Raji (cell line): Measurements from ENCODE around the gene DNAJC18.

Experiments used
- POLR2A ChIP-seq: IDR thresholded peaks from 2 replicates; pipeline ENCODE4 v1.6.1; 2011; ENCODE audit warnings: low read depth, low read length, control low read depth; ENCODE audit not compliant: insufficient read depth

The DNAJC18 gene

GRCh38 chr5:139439013-139439903 lies at the start of gene DNAJC18:
Gene DNAJC18 (minus strand): TSS chr5:139439525. CDS start chr5:139439445, 80 bp downstream.
- TF ChIP-seq POLR2A, result peak; percentile 76

- no peak for TF ChIP-seq POLR2A
Measured at GRCh38 chr5:139488260-139488659, 48.9 kb upstream of the DNAJC18 start.

GRCh38 chr5:139486201-139486600 lies 46.9 kb upstream of the DNAJC18 start:
- TF ChIP-seq POLR2A, result no peak

GRCh38 chr5:139482050-139482889 lies 42.9 kb upstream of the DNAJC18 start, which contains the start of gene STING1:
Gene STING1 (minus strand): TSS chr5:139482758. CDS start chr5:139481704, 1,054 bp downstream.
- no peak for TF ChIP-seq POLR2A

GRCh38 chr5:139481580-139482049 lies 42.3 kb upstream of the DNAJC18 start:
- TF ChIP-seq POLR2A, result no peak

GRCh38 chr5:139481122-139481533 lies 41.8 kb upstream of the DNAJC18 start:
- no peak for TF ChIP-seq POLR2A

- no peak for TF ChIP-seq POLR2A
Measured at GRCh38 chr5:139475865-139476617, 36.7 kb upstream of the DNAJC18 start.

GRCh38 chr5:139474890-139475791 lies 35.8 kb upstream of the DNAJC18 start:
- TF ChIP-seq POLR2A, result no peak

- TF ChIP-seq POLR2A, result no peak
Measured at GRCh38 chr5:139473565-139473964, 34.2 kb upstream of the DNAJC18 start.

GRCh38 chr5:139473105-139473504 lies 33.8 kb upstream of the DNAJC18 start:
- TF ChIP-seq POLR2A, result no peak

GRCh38 chr5:139472386-139473030 lies 33.2 kb upstream of the DNAJC18 start:
- no peak for TF ChIP-seq POLR2A

- TF ChIP-seq POLR2A, result no peak
Measured at GRCh38 chr5:139470821-139471300, 31.5 kb upstream of the DNAJC18 start, which contains the start of gene SMIM33. Gene SMIM33 (plus strand): TSS chr5:139471004. CDS start chr5:139471122, 118 bp downstream.

- no peak for TF ChIP-seq POLR2A
Measured at GRCh38 chr5:139468421-139468931, 29.2 kb upstream of the DNAJC18 start.
